Measurements from ENCODE around the gene NOTCH4.

The NOTCH4 gene

DNA sequence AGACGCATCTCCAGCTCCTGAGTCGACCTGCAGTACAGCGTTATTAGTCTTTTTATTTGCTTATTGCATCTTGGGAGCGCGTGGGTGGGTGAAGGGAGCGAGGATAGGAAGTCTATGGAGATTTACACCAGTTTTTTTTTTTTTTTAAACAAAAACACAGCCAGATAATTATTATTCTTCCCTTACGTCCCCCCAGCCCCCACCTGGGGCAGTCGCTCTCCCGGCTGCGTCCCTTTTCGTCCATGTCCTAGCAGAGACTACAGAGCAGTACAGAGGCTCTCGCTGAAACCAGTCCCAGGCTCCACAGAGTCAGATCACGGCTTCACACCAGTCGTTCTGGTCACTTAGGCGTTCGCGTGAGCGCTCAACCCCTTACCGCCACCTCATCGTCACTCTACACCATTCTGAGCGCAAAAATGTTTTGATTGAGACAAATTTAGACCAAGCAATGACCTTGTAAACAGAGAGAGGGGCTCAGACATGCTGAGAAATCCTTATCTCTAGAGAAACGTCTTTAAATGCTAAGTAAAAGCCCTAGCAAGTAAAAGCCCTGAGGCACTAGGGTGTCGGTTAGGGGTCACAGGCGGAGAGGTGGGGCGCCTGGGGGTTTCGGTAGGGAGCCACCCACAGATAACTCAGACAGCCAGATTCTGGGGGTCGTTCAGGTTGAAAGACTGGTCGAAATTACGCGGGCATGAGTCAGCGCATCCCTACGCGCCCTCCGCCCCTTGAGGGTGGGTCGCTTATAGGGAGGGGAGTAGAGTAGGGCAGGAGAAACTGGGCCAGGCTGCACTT is 70.9 kb downstream of the NOTCH4 start:
- peak overlapping the region; percentile 86 for H3K27ac ChIP-seq
- TF ChIP-seq ZFX (IDR thresholded peaks at IDR 0.05; ENCODE audit: borderline replicate concordance) (no peak), CTCF (IDR thresholded peaks at IDR 0.05) (no peak)

- no peak for TF ChIP-seq ZFX (IDR thresholded peaks at IDR 0.05; ENCODE audit: borderline replicate concordance)
- no peak for TF ChIP-seq CTCF (IDR thresholded peaks at IDR 0.05)
Observed at GRCh38 chr6:32151863-32152768, 71.8 kb downstream of the NOTCH4 start, which contains the start of gene PRRT1. Gene PRRT1, minus strand, starts transcription at chr6:32151939. Its CDS starts 112 bp downstream, at chr6:32151827.

GRCh38 chr6:32151181-32151862 is 72.5 kb downstream of the NOTCH4 start:
- H3K27ac ChIP-seq: no peak overlapping the region
- TF ChIP-seq CTCF (IDR thresholded peaks at IDR 0.05) (no peak), ZFX (IDR thresholded peaks at IDR 0.05; ENCODE audit: borderline replicate concordance) (no peak)

More at GRCh38 chr6:32151863-32152768, 71.8 kb downstream of the NOTCH4 start, which contains the start of gene PRRT1:
- H3K27ac ChIP-seq: peak within 1 kb of the TSS; percentile 86

DNA sequence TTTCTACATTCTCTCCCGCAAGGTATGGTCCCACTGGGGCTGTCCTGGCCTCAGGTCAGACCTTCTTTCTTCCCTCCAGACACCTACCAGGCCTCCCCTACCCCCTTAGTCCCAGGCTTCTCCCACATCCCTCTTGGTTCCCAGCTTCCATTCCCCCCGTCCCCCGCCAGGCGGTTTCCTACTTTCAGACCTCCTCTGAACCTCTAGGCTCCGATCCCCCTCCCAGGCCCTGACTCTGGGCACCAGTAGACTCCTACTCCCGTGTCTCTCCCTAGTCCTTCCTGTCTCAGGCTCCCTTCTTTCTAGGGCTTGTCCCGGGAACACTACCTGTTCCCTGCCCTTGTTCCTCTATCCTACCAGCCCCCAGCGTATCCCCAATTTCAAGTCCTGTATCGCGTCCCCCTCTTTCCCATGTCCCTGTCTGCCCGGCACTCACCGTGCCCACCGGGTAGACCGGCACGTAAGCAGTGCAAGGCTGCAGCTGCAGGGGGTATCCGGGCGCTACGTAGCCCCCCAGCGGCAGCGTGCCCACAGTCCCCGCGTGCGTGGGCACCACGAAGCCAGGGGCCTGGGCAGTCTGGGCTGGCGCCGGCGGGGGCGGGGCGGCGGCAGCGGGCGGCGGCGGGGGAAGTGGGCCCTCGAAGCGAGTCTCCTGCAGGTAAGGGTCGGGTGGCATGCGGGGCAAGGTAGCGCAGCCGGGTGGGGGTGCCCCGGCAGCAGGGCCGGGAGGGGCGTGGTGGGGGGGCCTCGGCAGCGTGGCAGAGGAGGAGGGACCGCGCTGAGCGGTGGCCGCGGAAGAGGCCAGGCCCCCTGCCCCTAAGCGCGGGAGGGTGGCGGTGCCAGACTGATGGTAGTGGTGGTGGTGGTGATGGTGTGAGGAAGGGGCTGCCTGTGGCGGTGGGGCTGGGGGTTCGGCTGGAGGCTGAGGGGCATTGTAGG is 73.7 kb downstream of the NOTCH4 start:
- no peak overlapping the region for H3K27ac ChIP-seq

DNA sequence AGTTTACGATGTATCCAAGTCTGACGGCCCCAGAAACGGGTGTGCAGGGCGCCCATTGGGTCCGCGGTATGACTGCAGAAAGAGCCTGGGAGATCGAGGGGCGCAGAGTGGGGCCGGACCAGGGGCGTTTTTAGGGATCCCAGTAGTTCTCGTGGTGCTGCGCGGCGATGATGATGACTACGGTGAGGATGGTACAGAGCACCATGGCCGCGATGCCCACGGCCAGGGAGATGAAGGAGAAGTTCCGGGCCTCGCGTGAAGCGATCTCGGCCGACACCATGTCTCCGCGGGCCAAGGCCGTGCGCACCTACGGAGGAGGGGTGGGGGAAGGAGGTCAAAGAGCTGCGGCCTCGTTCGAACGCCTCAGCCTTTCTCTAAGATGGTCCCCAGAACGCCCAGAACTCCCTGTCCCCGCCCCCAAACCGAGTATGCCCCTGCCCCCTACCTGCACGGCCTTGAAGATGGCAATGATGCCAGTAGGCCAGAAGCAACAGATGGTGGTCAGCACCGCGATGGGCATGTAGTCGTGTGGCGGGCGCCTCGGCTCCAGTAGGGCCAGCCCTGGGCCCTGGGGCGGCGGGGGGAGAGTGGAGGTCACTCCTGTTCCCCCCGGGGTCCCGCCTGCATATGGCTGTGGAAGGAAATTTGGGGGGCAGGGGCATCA is 74.6 kb downstream of the NOTCH4 start:
- H3K27ac ChIP-seq: no peak overlapping the region; the same call in 1 of the 2 replicates
- TF ChIP-seq ZFX (IDR thresholded peaks at IDR 0.05; ENCODE audit: borderline replicate concordance) (no peak), CTCF (IDR thresholded peaks at IDR 0.05) (peak; percentile 57)

More for the DNA sequence above, 73.7 kb downstream of the NOTCH4 start:
- TF ChIP-seq ZFX (IDR thresholded peaks at IDR 0.05; ENCODE audit: borderline replicate concordance) (no peak), CTCF (IDR thresholded peaks at IDR 0.05) (no peak)

All from 22Rv1 (cell line).